Activated naive CD4-positive, alpha-beta T cell treated with anti-CD3 and anti-CD28 coated beads, Interleukin-2, amount 10 ng/mL, durations not matched to agents 5 hours and 36 hours (primary cell): Measurements from ENCODE around the gene BACH1. TPM values are rescaled to one million over a fixed set of nuclear protein-coding genes. Genes with fewer than 3 reads are reported as not detected.

Source experiments
- total RNA-seq, 2 experiments: library from RNA; stranded (reverse); gene quantifications; one replicate each; pipeline ENCODE4 v1.2.3, GENCODE V29; 2021

The BACH1 gene
- total RNA-seq, result 10 to 100 TPM; 25.4 to 27.9 TPM

GRCh38 chr21:29298348-29299045 lies at the start of gene BACH1:
TSS of gene BACH1 (plus strand) at chr21:29298922. CDS start at chr21:29321281, 22,359 bp downstream.

Other genes starting within 250 kb of the BACH1 start
- 100 to 1,000 TPM; 197 to 199 TPM for gene CCT8, start 225.3 kb upstream of the BACH1 start, total RNA-seq
- 1 to 10 TPM; 5.7 to 6.9 TPM for gene MAP3K7CL, start 168.3 kb upstream of the BACH1 start, total RNA-seq